ENCODE data around the gene UROS. TPM values are rescaled to one million over a fixed set of nuclear protein-coding genes. Genes with fewer than 3 reads are reported as not detected.

UROS gene
- total and polyA plus RNA-seq, 9 donors, result 18.5 to 82.5 (median 28.6) TPM

DNA sequence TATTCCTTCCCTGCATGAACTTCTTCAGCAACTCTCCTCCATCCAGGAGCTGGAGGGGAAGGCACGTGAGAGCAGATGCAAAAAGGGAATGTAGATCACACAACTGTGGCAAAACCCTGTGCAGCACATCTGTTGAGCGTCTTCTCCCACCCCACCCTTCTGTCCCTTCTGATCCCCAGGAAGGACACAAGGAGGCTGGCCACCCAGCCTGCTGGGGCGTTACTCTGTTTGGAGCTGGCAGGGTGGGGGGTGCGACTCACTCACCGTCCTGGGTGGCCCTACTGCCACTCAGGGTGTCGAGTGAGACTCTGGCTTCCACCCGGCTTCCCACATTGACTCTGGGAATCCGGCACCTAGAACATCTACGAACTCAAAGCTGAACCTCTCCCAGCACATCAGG, 37.3 kb downstream of the UROS start:
- Histone ChIP-seq H3K9me3 (no peaks in the 10 kb centered on the region), H3K4me1 (ENCODE audit: insufficient read depth) (no peaks in the 10 kb centered on the region), H3K27ac (no peak overlapping the region), H3K27me3 (no peaks in the 10 kb centered on the region), H3K4me3 (no peak overlapping the region), H3K36me3 (no peaks in the 10 kb centered on the region)
- peak in 1 of 5 donors; percentile 4 for DNase-seq
- WGBS, 3 donors, result 79 to 97% (median 81%) methylated on average over 9 of the region's 9 CpGs
- TF ChIP-seq CTCF (IDR thresholded peaks at IDR 0.05) (no peak), EP300 (IDR thresholded peaks at IDR 0.05) (no peak), POLR2A (IDR thresholded peaks at IDR 0.05) (no peak)
- intact Hi-C loops (cut with DNase I), result no loop called here

GRCh38 chr10:125783957-125784356, 39.1 kb downstream of the UROS start:
- 56 to 58% (median 58%) methylated on average over 6 of the region's 6 CpGs for WGBS, 3 donors
- Histone ChIP-seq H3K27me3 (no peaks in the 10 kb centered on the region), H3K9me3 (no peaks in the 10 kb centered on the region), H3K27ac (no peak overlapping the region), H3K4me3 (no peak overlapping the region), H3K36me3 (no peaks in the 10 kb centered on the region), H3K4me1 (ENCODE audit: insufficient read depth) (no peaks in the 10 kb centered on the region)
- intact Hi-C loops (cut with DNase I), result no loop called here
- no peak for TF ChIP-seq POLR2A (IDR thresholded peaks at IDR 0.05)
- TF ChIP-seq EP300 (IDR thresholded peaks at IDR 0.05), result no peak
- no peak for TF ChIP-seq CTCF (IDR thresholded peaks at IDR 0.05)
- no peak for DNase-seq

DNA sequence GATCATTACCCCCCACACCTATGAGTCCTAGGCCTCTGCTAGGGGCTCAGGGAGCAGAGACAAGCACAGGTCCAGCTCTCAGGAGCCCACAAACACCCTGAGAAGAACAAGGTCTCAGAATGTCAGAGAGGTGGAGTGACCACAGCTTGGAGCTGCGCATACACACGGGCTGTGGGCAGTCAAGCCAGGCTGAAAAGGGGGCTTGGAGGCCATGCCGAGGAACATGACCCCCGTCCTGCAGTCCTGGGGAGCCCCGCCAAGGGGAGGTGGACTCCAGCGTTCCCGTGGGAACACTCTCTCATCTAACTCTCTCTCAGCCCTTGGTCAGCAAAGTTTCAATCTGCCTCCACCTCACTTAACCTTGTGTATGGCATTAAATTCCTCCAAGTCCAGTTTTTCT, 39.6 kb downstream of the UROS start:
- no peak for TF ChIP-seq POLR2A (IDR thresholded peaks at IDR 0.05)
- TF ChIP-seq EP300 (IDR thresholded peaks at IDR 0.05), result no peak
- no peak for TF ChIP-seq CTCF (IDR thresholded peaks at IDR 0.05)
- Histone ChIP-seq H3K4me3 (no peak overlapping the region), H3K27ac (no peak overlapping the region), H3K9me3 (no peaks in the 10 kb centered on the region), H3K36me3 (no peaks in the 10 kb centered on the region), H3K4me1 (ENCODE audit: insufficient read depth) (no peaks in the 10 kb centered on the region), H3K27me3 (no peaks in the 10 kb centered on the region)
- intact Hi-C loops (cut with DNase I), result no loop called here
- peak in 1 of 5 donors; percentile 6 for DNase-seq
- WGBS, 3 donors, result 85 to 91% (median 86%) methylated on average over 7 of the region's 7 CpGs

DNA sequence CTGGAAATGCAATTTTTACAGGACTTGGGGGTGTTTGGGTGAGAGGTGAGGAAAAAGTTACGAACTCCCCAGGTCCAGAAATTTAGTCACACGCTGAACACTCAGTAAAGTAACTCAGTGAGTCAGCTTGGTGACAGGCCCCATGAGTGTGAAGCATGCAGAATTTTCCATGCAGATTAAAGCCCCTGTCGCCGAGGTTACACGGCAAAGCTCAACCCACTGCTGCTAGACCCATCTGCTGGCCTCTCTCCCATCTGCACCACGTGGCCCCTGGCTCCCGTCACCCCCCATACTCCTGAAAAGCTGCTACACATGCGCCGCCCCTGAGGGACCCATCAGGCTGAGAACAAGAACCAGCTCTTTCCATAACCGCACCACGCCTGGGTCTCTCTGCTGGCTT, 40.4 kb downstream of the UROS start:
- intact Hi-C loops (cut with DNase I), result no loop called here
- 84 to 88% (median 86%) methylated on average over 11 of the region's 11 CpGs for WGBS, 3 donors
- peak in 1 of 5 donors; percentile 5 for DNase-seq

More for the DNA sequence above, 40.4 kb downstream of the UROS start:
- no peaks in the 10 kb centered on the region for H3K36me3 ChIP-seq
- no peaks in the 10 kb centered on the region for H3K9me3 ChIP-seq
- no peaks in the 10 kb centered on the region for H3K4me1 ChIP-seq (ENCODE audit: insufficient read depth)
- H3K27me3 ChIP-seq, result no peaks in the 10 kb centered on the region
- H3K27ac ChIP-seq, result no peak overlapping the region
- no peak overlapping the region for H3K4me3 ChIP-seq
- TF ChIP-seq POLR2A (IDR thresholded peaks at IDR 0.05), result no peak
- TF ChIP-seq CTCF (IDR thresholded peaks at IDR 0.05), result no peak
- TF ChIP-seq EP300 (IDR thresholded peaks at IDR 0.05), result no peak
